Measurements from ENCODE around the gene DPEP2NB. TPM values are rescaled to one million over a fixed set of nuclear protein-coding genes. Genes with fewer than 3 reads are reported as not detected.
A peak's percentile ranks its signal among the peaks of the same experiment; 100 is the strongest.
"Not testable (repeated sequence)": the region's sequence is repeated elsewhere in the genome, so short reads cannot be mapped to it uniquely, and the experiment has no call there.

The DPEP2NB gene
- total RNA-seq, 1 experiment from 2014 or later: not detected

DNA sequence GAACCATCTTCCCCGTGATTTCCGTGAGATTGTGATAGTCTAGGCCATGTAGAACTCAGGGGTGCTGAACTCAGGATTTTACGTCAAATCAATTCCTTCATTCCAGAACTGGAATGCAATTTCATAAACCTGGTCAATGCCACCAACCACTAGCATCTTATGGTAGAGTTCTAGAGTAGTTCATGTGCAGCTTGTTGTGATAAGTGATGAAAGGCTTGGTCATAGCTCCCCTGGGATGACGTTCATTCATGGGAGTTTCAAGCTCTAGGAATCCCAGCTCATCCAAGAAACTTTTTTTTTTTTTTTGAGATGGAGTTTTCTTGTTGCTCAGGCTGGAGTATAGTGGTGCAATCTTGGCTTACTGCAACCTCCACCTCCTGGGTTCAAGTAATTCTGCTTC lies 12.7 kb downstream of the DPEP2NB start:
- no peaks in the 10 kb centered on the region for H3K27me3 Mint-ChIP-seq (ENCODE audit: insufficient read depth, unreplicated experiment)
- intact Hi-C loops (cut with micrococcal nuclease; ENCODE audit: unreplicated experiment): no loop called here
- H3K27ac Mint-ChIP-seq (ENCODE audit: unreplicated experiment): no peak overlapping the region
- no TSS peak for BruUV-seq (replicated peaks)
- CTCF ChIA-PET: interaction anchor here (0.6 kb wide), 1 partner anchor 231 kb away, joined by 3 read pairs; no protein-coding TSS in a partner anchor
- H3K36me3 ChIP-seq (ENCODE audit: control insufficient read depth, insufficient read depth, low read length): no peaks in the 10 kb centered on the region
- DNase-seq: no peak
- no peaks in the 10 kb centered on the region for H3K9me3 Mint-ChIP-seq (ENCODE audit: unreplicated experiment)
- no peaks in the 10 kb centered on the region for H3K27me3 ChIP-seq (replicated peaks; ENCODE audit: control insufficient read depth, insufficient read depth, low read length)
- no peak overlapping the region for H3K4me3 ChIP-seq (ENCODE audit: low read depth, low read length)
- no peaks in the 10 kb centered on the region for H3K4me1 ChIP-seq
- no peaks in the 10 kb centered on the region for H3K9me3 ChIP-seq
- H3K36me3 Mint-ChIP-seq (ENCODE audit: insufficient read depth, unreplicated experiment): no peaks in the 10 kb centered on the region
- TF ChIP-seq, protein P1, sequence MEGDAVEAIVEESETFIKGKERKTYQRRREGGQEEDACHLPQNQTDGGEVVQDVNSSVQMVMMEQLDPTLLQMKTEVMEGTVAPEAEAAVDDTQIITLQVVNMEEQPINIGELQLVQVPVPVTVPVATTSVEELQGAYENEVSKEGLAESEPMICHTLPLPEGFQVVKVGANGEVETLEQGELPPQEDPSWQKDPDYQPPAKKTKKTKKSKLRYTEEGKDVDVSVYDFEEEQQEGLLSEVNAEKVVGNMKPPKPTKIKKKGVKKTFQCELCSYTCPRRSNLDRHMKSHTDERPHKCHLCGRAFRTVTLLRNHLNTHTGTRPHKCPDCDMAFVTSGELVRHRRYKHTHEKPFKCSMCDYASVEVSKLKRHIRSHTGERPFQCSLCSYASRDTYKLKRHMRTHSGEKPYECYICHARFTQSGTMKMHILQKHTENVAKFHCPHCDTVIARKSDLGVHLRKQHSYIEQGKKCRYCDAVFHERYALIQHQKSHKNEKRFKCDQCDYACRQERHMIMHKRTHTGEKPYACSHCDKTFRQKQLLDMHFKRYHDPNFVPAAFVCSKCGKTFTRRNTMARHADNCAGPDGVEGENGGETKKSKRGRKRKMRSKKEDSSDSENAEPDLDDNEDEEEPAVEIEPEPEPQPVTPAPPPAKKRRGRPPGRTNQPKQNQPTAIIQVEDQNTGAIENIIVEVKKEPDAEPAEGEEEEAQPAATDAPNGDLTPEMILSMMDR (IDR thresholded peaks at IDR 0.05; ENCODE audit: insufficient read depth in 1 of 2, low read depth in 1 of 2, low read length in 1 of 2, severe bottlenecking in 1 of 2, unreplicated experiment in 1 of 2): no peak
- no peaks in the 10 kb centered on the region for H3K4me1 Mint-ChIP-seq (ENCODE audit: low read depth, unreplicated experiment)
- no peak overlapping the region for H3K4me3 Mint-ChIP-seq (ENCODE audit: unreplicated experiment)
- POLR2A ChIA-PET: interaction anchor here (1.4 kb wide), 1 partner anchor 20 kb away, joined by 7 read pairs; the partner anchor contains the start of genes DDX28 and DUS2

DNA sequence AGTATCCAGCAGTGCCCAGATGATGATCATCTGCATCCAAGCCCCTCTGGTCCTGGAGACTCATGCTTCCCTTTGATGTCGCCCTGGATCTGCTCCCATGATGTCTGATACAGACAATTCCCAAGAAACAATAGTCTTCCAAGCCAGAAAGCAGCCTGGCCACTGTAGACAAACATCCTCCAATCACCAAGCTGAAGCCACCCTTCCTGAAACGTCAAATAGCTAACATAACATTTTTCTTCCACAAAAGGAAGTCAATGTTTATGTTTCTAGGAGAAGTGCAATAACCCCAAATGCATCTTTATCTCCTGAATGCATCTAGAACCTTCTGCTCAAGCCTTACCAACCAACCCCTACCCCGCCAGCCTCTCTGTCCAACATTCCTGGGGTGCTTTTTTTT lies 15.3 kb downstream of the DPEP2NB start:
- Mint-ChIP-seq H3K27me3 (ENCODE audit: insufficient read depth, unreplicated experiment) (no peaks in the 10 kb centered on the region), H3K36me3 (ENCODE audit: insufficient read depth, unreplicated experiment) (no peaks in the 10 kb centered on the region), H3K27ac (ENCODE audit: unreplicated experiment) (no peak overlapping the region), H3K4me3 (ENCODE audit: unreplicated experiment) (no peak overlapping the region), H3K9me3 (ENCODE audit: unreplicated experiment) (no peaks in the 10 kb centered on the region), H3K4me1 (ENCODE audit: low read depth, unreplicated experiment) (no peaks in the 10 kb centered on the region)
- ChIA-PET CTCF (interaction anchor here (0.7 kb wide), 1 partner anchor 9 kb away, joined by 3 read pairs; no protein-coding TSS in a partner anchor), POLR2A (no interaction called here)
- intact Hi-C loops (cut with micrococcal nuclease; ENCODE audit: unreplicated experiment): no loop called here
- H3K36me3 ChIP-seq (ENCODE audit: control insufficient read depth, insufficient read depth, low read length): no peaks in the 10 kb centered on the region
- BruUV-seq (replicated peaks): no TSS peak
- DNase-seq: no peak
- H3K9me3 ChIP-seq: no peaks in the 10 kb centered on the region
- no peaks in the 10 kb centered on the region for H3K27me3 ChIP-seq (replicated peaks; ENCODE audit: control insufficient read depth, insufficient read depth, low read length)
- H3K4me1 ChIP-seq: no peaks in the 10 kb centered on the region
- H3K4me3 ChIP-seq (ENCODE audit: low read depth, low read length): no peak overlapping the region
- TF ChIP-seq, protein P1 (IDR thresholded peaks at IDR 0.05; ENCODE audit: insufficient read depth in 1 of 2, low read depth in 1 of 2, low read length in 1 of 2, severe bottlenecking in 1 of 2, unreplicated experiment in 1 of 2): no peak

DNA sequence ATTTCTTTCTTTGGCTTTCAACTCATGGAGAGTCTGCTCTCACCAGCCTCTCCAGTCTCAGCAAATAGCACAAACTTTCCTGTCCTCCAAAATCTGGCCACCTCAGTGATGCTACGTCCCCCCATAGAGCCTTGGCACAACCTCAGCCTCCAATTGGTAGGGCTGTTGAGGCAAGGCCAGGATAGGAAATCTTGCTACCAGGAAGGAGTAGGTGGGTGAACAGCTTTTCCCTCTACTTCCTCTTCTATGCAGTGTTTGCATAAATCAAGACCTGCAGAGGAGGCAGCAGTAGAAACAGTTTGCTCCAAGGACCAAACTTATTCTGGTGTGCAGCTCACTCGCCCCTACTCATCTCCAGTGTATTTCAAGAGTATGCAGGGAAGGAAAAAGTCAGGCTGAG lies 15.7 kb downstream of the DPEP2NB start:
- no peaks in the 10 kb centered on the region for H3K4me1 Mint-ChIP-seq (ENCODE audit: low read depth, unreplicated experiment)
- Histone ChIP-seq H3K27me3 (replicated peaks; ENCODE audit: control insufficient read depth, insufficient read depth, low read length) (no peaks in the 10 kb centered on the region), H3K4me3 (ENCODE audit: low read depth, low read length) (no peak overlapping the region), H3K4me1 (no peaks in the 10 kb centered on the region), H3K36me3 (ENCODE audit: control insufficient read depth, insufficient read depth, low read length) (no peaks in the 10 kb centered on the region), H3K9me3 (no peaks in the 10 kb centered on the region)
- BruUV-seq (replicated peaks): no TSS peak
- intact Hi-C loops (cut with micrococcal nuclease; ENCODE audit: unreplicated experiment): no loop called here
- no peak for DNase-seq
- POLR2A ChIA-PET: no interaction called here
- TF ChIP-seq, protein P1 (IDR thresholded peaks at IDR 0.05; ENCODE audit: insufficient read depth in 1 of 2, low read depth in 1 of 2, low read length in 1 of 2, severe bottlenecking in 1 of 2, unreplicated experiment in 1 of 2): no peak
- no peaks in the 10 kb centered on the region for H3K36me3 Mint-ChIP-seq (ENCODE audit: insufficient read depth, unreplicated experiment)
- CTCF ChIA-PET: interaction anchor here (0.7 kb wide), 1 partner anchor 10 kb away, joined by 3 read pairs; no protein-coding TSS in a partner anchor
- no peak overlapping the region for H3K4me3 Mint-ChIP-seq (ENCODE audit: unreplicated experiment)
- no peaks in the 10 kb centered on the region for H3K9me3 Mint-ChIP-seq (ENCODE audit: unreplicated experiment)
- no peaks in the 10 kb centered on the region for H3K27me3 Mint-ChIP-seq (ENCODE audit: insufficient read depth, unreplicated experiment)
- no peak overlapping the region for H3K27ac Mint-ChIP-seq (ENCODE audit: unreplicated experiment)

DNA sequence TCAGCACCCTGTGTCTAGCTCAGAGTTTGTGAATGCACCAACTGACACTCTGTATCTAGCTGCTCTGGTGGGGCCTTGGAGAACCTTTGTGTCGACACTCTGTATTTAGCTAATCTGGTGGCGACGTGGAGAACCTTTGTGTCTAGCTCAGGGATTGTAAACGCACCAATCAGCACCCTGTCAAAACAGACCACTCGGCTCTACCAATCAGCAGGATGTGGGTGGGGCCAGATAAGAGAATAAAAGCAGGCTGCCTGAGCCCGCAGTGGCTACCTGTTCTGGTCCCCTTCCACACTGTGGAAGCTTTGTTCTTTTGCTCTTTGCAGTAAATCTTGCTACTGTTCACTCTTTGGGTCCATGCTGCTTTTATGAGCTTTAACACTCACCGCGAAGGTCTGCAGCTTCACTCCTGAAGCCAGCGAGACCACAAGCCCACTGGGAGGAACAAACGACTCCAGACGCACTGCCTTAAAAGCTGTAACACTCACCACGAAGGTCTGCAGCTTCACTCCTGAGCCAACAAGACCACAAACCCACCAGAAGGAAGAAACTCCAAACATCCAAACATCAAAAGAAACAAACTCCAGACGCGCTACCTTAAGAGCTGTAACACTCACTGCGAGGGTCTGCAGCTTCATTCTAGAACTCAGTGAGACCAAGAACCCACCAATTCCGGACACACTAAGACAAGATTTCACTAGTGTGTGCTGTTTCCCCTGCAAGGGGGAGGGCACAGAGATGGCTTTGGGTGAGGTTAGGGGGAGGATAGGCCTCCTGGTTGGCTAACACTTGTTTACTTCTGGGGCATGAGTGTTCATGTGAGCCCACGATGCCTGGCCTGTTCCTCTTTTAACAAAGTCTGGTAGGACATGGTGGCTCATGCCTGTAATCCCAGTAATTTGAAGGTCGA lies 16.7 kb downstream of the DPEP2NB start, which contains the start of gene DPEP2:
Gene DPEP2 (minus strand): TSS at position 706 of the 910 bp plus-strand sequence. CDS start 6,272 bp downstream, outside the sequence.
- ChIA-PET CTCF (interaction anchor here (0.6 to 1.5 kb wide), 4 partner anchors 28 to 88 kb away, joined by 3 read pairs; no protein-coding TSS in a partner anchor), POLR2A (interaction anchor here (0.6 kb wide), 1 partner anchor 134 kb away, joined by 6 read pairs; no protein-coding TSS in a partner anchor)
- H3K4me1 ChIP-seq; intact Hi-C loops (cut with micrococcal nuclease; ENCODE audit: unreplicated experiment); H3K4me3 ChIP-seq (ENCODE audit: low read depth, low read length); H3K27me3 Mint-ChIP-seq (ENCODE audit: insufficient read depth, unreplicated experiment); H3K9me3 Mint-ChIP-seq (ENCODE audit: unreplicated experiment); H3K27ac Mint-ChIP-seq (ENCODE audit: unreplicated experiment); H3K36me3 Mint-ChIP-seq (ENCODE audit: insufficient read depth, unreplicated experiment); DNase-seq; H3K4me1 Mint-ChIP-seq (ENCODE audit: low read depth, unreplicated experiment); H3K36me3 ChIP-seq (ENCODE audit: control insufficient read depth, insufficient read depth, low read length); H3K27me3 ChIP-seq (replicated peaks; ENCODE audit: control insufficient read depth, insufficient read depth, low read length); H3K9me3 ChIP-seq; H3K4me3 Mint-ChIP-seq (ENCODE audit: unreplicated experiment): not testable (repeated sequence)
- TSS peak; percentile 77 for BruUV-seq (replicated peaks)
